ENCODE results near the gene TENM3. TPM values are rescaled to one million over a fixed set of nuclear protein-coding genes. Genes with fewer than 3 reads are reported as not detected.

TENM3 gene
- total RNA-seq, 4 donors from 2014 or later, result 0.69 to 8.2 (median 2.3) TPM

DNA sequence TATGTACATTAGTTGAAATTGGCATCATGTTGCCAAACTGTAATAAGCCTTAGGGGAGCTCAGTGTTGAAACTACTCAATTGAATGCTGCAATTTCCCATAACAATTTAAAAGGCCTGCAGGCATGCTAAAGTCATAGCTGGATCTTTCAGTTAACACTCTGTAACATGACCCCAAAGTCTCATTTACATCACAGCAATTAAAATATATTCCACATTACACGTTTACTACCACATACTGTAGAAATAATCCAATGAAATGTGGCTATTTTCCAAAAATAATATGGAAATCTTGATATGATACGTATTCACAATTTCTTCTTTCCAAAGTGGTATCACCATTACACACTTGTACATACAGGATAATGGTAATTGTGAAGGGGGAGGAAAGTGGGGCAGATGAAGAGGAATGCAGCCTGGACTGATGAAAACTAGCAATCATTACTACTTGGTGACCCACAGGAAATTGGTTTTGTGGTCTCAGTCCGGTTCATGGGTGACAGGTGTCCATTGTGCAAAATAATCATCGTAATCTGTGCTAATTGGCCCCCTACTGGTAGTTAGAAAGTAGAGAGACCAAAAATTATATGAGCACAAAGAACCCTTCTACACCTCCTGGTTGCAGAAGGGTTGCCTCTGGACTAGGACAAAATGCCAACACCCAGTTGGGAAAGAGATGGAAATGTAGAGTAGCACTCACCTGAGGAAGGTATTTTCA is 63.7 kb downstream of the TENM3 start:
- DNase-seq (ENCODE audit: low spot score in 2 of 2), result no peak
- TF ChIP-seq POLR2A (IDR thresholded peaks at IDR 0.05), result no peak
- TF ChIP-seq, protein P1, sequence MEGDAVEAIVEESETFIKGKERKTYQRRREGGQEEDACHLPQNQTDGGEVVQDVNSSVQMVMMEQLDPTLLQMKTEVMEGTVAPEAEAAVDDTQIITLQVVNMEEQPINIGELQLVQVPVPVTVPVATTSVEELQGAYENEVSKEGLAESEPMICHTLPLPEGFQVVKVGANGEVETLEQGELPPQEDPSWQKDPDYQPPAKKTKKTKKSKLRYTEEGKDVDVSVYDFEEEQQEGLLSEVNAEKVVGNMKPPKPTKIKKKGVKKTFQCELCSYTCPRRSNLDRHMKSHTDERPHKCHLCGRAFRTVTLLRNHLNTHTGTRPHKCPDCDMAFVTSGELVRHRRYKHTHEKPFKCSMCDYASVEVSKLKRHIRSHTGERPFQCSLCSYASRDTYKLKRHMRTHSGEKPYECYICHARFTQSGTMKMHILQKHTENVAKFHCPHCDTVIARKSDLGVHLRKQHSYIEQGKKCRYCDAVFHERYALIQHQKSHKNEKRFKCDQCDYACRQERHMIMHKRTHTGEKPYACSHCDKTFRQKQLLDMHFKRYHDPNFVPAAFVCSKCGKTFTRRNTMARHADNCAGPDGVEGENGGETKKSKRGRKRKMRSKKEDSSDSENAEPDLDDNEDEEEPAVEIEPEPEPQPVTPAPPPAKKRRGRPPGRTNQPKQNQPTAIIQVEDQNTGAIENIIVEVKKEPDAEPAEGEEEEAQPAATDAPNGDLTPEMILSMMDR (IDR thresholded peaks at IDR 0.05), result no peak
- intact Hi-C loops (cut with DNase I; ENCODE audit: low total_unique reads), result no loop called here
- no peak overlapping the region for H3K4me3 ChIP-seq (ENCODE audit: low read depth, poor library complexity, severe bottlenecking)
- WGBS, 2 donors, result 55 to 58% methylated on average over 4 of the region's 4 CpGs

- no peak for TF ChIP-seq POLR2A (IDR thresholded peaks at IDR 0.05)
- TF ChIP-seq, protein P1 (IDR thresholded peaks at IDR 0.05), result no peak
- WGBS, 2 donors, result 71 to 76% methylated on average over 2 of the region's 2 CpGs
- H3K4me3 ChIP-seq (ENCODE audit: low read depth, poor library complexity, severe bottlenecking), result no peak overlapping the region
- no peak for DNase-seq (ENCODE audit: low spot score in 2 of 2)
- intact Hi-C loops (cut with DNase I; ENCODE audit: low total_unique reads), result no loop called here
Measured at GRCh38 chr4:182307746-182308145, 64.5 kb downstream of the TENM3 start.

- intact Hi-C loops (cut with DNase I; ENCODE audit: low total_unique reads), result no loop called here
- DNase-seq (ENCODE audit: low spot score in 2 of 2), result no peak
- TF ChIP-seq POLR2A (IDR thresholded peaks at IDR 0.05), result no peak
- TF ChIP-seq, protein P1 (IDR thresholded peaks at IDR 0.05), result no peak
- H3K4me3 ChIP-seq (ENCODE audit: low read depth, poor library complexity, severe bottlenecking), result no peak overlapping the region
- WGBS, 2 donors, result 82 to 87% methylated on average over 1 of the region's 1 CpG
Measured at GRCh38 chr4:182309877-182310276, 66.7 kb downstream of the TENM3 start.

DNA sequence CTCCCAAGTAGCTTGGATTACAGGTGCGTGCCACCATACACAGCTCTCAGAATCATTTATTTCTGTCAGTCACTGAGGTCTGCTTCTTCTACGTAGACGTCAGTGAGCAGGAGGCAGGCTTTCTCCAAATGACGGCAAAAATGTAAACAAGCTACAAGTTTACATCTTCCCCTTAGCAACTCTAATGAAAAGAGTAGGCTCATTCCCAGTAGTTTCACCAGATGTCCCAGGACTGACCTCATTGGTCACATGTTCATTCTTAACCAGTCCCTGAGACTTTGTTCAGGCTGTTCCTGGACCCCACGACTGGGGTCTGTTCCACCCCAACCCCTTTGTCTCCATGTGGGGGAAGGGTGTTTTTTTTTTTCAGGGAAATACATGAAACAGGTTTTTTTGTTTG is 67.1 kb downstream of the TENM3 start:
- intact Hi-C loops (cut with DNase I; ENCODE audit: low total_unique reads), result no loop called here
- 71 to 82% methylated on average over 5 of the region's 5 CpGs for WGBS, 2 donors
- TF ChIP-seq, protein P1 (IDR thresholded peaks at IDR 0.05), result no peak
- TF ChIP-seq POLR2A (IDR thresholded peaks at IDR 0.05), result no peak

DNA sequence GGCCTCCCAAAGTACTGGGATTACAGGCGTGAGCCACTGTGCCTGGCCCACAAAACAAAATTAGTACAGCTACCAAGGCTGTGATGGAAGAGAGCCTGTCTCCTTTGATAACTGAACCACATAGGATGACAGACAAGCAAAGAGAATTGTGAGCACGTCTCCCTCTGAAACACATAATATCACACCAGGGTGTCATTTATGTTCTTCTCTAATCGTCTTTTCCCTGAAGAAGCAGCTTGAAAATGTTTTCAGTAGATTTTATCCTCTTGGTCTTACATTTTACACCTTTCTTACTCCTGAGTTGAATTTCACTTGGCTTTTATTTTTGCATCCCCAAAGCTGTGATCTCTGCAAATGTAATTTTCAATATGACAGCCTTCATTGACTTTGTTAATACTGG is 67.8 kb downstream of the TENM3 start:
- DNase-seq (ENCODE audit: low spot score in 2 of 2), result no peak
- WGBS, 2 donors, result 81 to 86% methylated on average over 3 of the region's 3 CpGs
- TF ChIP-seq, protein P1 (IDR thresholded peaks at IDR 0.05), result no peak
- TF ChIP-seq POLR2A (IDR thresholded peaks at IDR 0.05), result no peak

More for the DNA sequence above, 67.1 kb downstream of the TENM3 start:
- no peak for DNase-seq (ENCODE audit: low spot score in 2 of 2)
- H3K4me3 ChIP-seq (ENCODE audit: low read depth, poor library complexity, severe bottlenecking), result no peak overlapping the region

GRCh38 chr4:182314537-182314936 is 71.3 kb downstream of the TENM3 start:
- no peak for DNase-seq (ENCODE audit: low spot score in 2 of 2)
- intact Hi-C loops (cut with DNase I; ENCODE audit: low total_unique reads), result no loop called here
- no peak overlapping the region for H3K4me3 ChIP-seq (ENCODE audit: low read depth, poor library complexity, severe bottlenecking)
- TF ChIP-seq, protein P1 (IDR thresholded peaks at IDR 0.05), result no peak
- TF ChIP-seq POLR2A (IDR thresholded peaks at IDR 0.05), result no peak
- 87 to 88% methylated on average over 2 of the region's 2 CpGs for WGBS, 2 donors

More for the DNA sequence above, 67.8 kb downstream of the TENM3 start:
- H3K4me3 ChIP-seq (ENCODE audit: low read depth, poor library complexity, severe bottlenecking), result no peak overlapping the region
- intact Hi-C loops (cut with DNase I; ENCODE audit: low total_unique reads), result no loop called here

All from lower leg skin (tissue), 4 donors.